Left lung (tissue), 10 donors: Measurements from ENCODE around the gene ELOVL2. TPM values are rescaled to one million over a fixed set of nuclear protein-coding genes. Genes with fewer than 3 reads are reported as not detected.

Source experiments
- ATAC-seq: fragments of 200-7000 bp; cut with Tn5 transposase; one replicate; pipeline ENCODE4 v1.9.1; 2020; ENCODE audit warnings: moderate library complexity
- DNase-seq, 4 donors: peaks; one replicate each; pipeline ENCODE4 v3.0.0-alpha.2; 2013 to 2020
- H3K27ac ChIP-seq, 2 donors: fragments of 200-600 bp; sonication (generic) in 1 of 2; one replicate each; pipeline versions ENCODE4 v1.5.0 to v1.8.0; 2020 to 2021
- H3K27me3 ChIP-seq, 2 donors: fragments of 200-600 bp; sonication (generic) in 1 of 2; one replicate each; pipeline versions ENCODE4 v1.5.0 to v1.8.0; 2020 to 2021
- H3K36me3 ChIP-seq, 2 donors: fragments of 200-600 bp; sonication (generic) in 1 of 2; one replicate each; pipeline versions ENCODE4 v1.5.0 to v1.8.0; 2020 to 2021
- H3K4me1 ChIP-seq, 2 donors: fragments of 200-600 bp; one replicate each; pipeline ENCODE4 v1.8.0; 2021
- H3K4me3 ChIP-seq, 2 donors: fragments of 200-600 bp; sonication (generic) in 1 of 2; one replicate each; pipeline versions ENCODE4 v1.5.0 to v1.8.0; 2020 to 2021; ENCODE audit warnings: mild to moderate bottlenecking in 1 of 2
- H3K9me3 ChIP-seq, 2 donors: fragments of 200-600 bp; sonication (generic) in 1 of 2; one replicate each; pipeline versions ENCODE4 v1.5.0 to v1.8.0; 2020 to 2021
- CTCF ChIP-seq, 2 donors: fragments of 200-600 bp; sonication (generic) in 1 of 2; IDR thresholded peaks; one replicate each; pipeline versions ENCODE4 v1.5.0 to v1.8.0; 2021; ENCODE audit warnings: antibody characterized with exemption in 2 of 2
- intact Hi-C, 2 donors: fragments of 100-400 bp; cut with DNase I; formaldehyde crosslinking; loops; one replicate each; pipeline versions ENCODE4 v1.11.2 to v1.14.2; 2022
- polyA plus RNA-seq, 6 donors: library from polyadenylated mRNA; unstranded; fragments of 120-200 nt; gene quantifications; one replicate each; pipeline ENCODE4 v1.2.1, GENCODE V29; 2013; ENCODE audit not compliant: insufficient read length in 6 of 6
- total RNA-seq, 2 donors: library from RNA; stranded (reverse); fragmentation: NEBNext Ultra II Directional; extraction: Animal tissue kit (Norgen Biotek cat#: 25700); gene quantifications; one replicate each; pipeline ENCODE4 v1.2.1, GENCODE V29; 2021
- donor health status: DM: no; HTN: yes; CAD: no.
- donor health status: DM: no; HTN: no; CAD: no.

Gene ELOVL2
- total and polyA plus RNA-seq, 8 donors: 0.09 to 6.5 (median 4.2) TPM

- DNase-seq: no peak
- TF ChIP-seq CTCF (IDR thresholded peaks at IDR 0.05): no peak
- no peaks in the 10 kb centered on the region for H3K4me1 ChIP-seq
- H3K27me3 ChIP-seq: peaks cover 0 to 12% of the 10 kb centered on the region in 2 donors
- intact Hi-C loops: loop anchor here in 1 of 2 donors (5.0 kb wide), 1 partner anchor 113 kb away; no protein-coding TSS in a partner anchor
- no peak overlapping the region for H3K4me3 ChIP-seq
- no peak for ATAC-seq
- H3K9me3 ChIP-seq: no peaks in the 10 kb centered on the region
- no peaks in the 10 kb centered on the region for H3K36me3 ChIP-seq
- no peak overlapping the region for H3K27ac ChIP-seq
Observed at GRCh38 chr6:11065436-11066202, 21.5 kb upstream of the ELOVL2 start.

GRCh38 chr6:11064836-11065235 is 20.7 kb upstream of the ELOVL2 start:
- no peaks in the 10 kb centered on the region for H3K9me3 ChIP-seq
- peaks cover 0 to 12% of the 10 kb centered on the region in 2 donors for H3K27me3 ChIP-seq
- no peak for TF ChIP-seq CTCF (IDR thresholded peaks at IDR 0.05)
- H3K4me1 ChIP-seq: no peaks in the 10 kb centered on the region
- intact Hi-C loops: loop anchor here in 1 of 2 donors (5.0 kb wide), 1 partner anchor 113 kb away; no protein-coding TSS in a partner anchor
- DNase-seq: no peak
- no peak overlapping the region for H3K4me3 ChIP-seq
- ATAC-seq: no peak
- no peaks in the 10 kb centered on the region for H3K36me3 ChIP-seq
- H3K27ac ChIP-seq: no peak overlapping the region

GRCh38 chr6:11062715-11063114 is 18.6 kb upstream of the ELOVL2 start:
- no peaks in the 10 kb centered on the region for H3K36me3 ChIP-seq
- H3K27me3 ChIP-seq: peaks cover 0 to 6% of the 10 kb centered on the region in 2 donors
- ATAC-seq (no peak), DNase-seq (no peak)
- no peak overlapping the region for H3K27ac ChIP-seq
- no peaks in the 10 kb centered on the region for H3K4me1 ChIP-seq
- no peak overlapping the region for H3K4me3 ChIP-seq
- H3K9me3 ChIP-seq: no peaks in the 10 kb centered on the region
- intact Hi-C loops: no loop called here
- no peak for TF ChIP-seq CTCF (IDR thresholded peaks at IDR 0.05)

DNA sequence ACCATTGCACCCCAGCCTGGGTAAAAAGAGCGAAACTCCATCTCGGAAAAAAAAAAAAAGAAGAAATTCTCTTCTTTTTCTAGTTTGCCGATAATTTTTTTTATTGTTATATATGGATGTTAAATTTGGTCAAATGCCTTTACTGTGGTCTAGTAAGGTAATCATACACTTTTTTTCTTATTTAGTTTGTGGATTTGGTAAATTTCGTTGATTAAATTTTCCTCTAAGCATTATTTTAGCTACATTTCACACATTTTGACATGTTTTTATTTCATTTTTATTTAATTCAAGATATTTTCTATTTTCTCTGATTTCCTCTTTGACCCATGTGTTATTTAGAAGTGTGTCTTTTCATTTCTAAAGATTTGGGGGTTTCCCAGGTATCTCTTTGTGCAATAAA is 18.0 kb upstream of the ELOVL2 start:
- no peak overlapping the region for H3K4me3 ChIP-seq
- no peaks in the 10 kb centered on the region for H3K36me3 ChIP-seq
- intact Hi-C loops: no loop called here
- ATAC-seq (no peak), DNase-seq (no peak)
- H3K9me3 ChIP-seq: no peaks in the 10 kb centered on the region
- no peak for TF ChIP-seq CTCF (IDR thresholded peaks at IDR 0.05)
- peaks cover 0 to 6% of the 10 kb centered on the region in 2 donors for H3K27me3 ChIP-seq
- no peaks in the 10 kb centered on the region for H3K4me1 ChIP-seq
- no peak overlapping the region for H3K27ac ChIP-seq

- Histone ChIP-seq H3K4me1 (no peaks in the 10 kb centered on the region), H3K27me3 (peaks cover 0 to 6% of the 10 kb centered on the region in 2 donors), H3K36me3 (no peaks in the 10 kb centered on the region), H3K27ac (no peak overlapping the region), H3K9me3 (no peaks in the 10 kb centered on the region), H3K4me3 (no peak overlapping the region)
- intact Hi-C loops: no loop called here
- ATAC-seq (no peak), DNase-seq (no peak)
- no peak for TF ChIP-seq CTCF (IDR thresholded peaks at IDR 0.05)
Observed at GRCh38 chr6:11058406-11058805, 14.3 kb upstream of the ELOVL2 start.
